HepG2 (cell line): ENCODE measurements around the gene WDR81. TPM values are rescaled to one million over a fixed set of nuclear protein-coding genes. Genes with fewer than 3 reads are reported as not detected.

Source experiments
- ATAC-seq: fragments of 200-7000 bp; cut with Tn5 transposase; 3 replicates; pipeline ENCODE4 v1.9.1; 2020; ENCODE audit warnings: mild to moderate bottlenecking, moderate library complexity
- BruUV-seq: library from RNA; stranded (reverse); fragments of 400-500 nt; replicated peaks from 2 replicates; lab custom pipeline; 2021; lab: Mats Ljungman, UMichigan
- CTCF ChIA-PET: fragments of 300-600 bp; formaldehyde crosslinking; extraction: SDS; loops from one replicate; lab custom pipeline; 2021; ENCODE audit warnings: low total read pairs, inconsistent platforms, low intra/inter-chr PET ratio; lab: Yijun Ruan, JAX
- POLR2A ChIA-PET: fragments of 350-600 bp; sonication (Branson Sonifier 250); formaldehyde crosslinking; loops from one replicate; lab custom pipeline; 2020; ENCODE audit warnings: antibody characterized with exemption, inconsistent platforms; lab: Yijun Ruan, JAX
- DNase-seq: peaks from one replicate; pipeline ENCODE4 v3.0.0-alpha.2; 2015; ENCODE audit warnings: low spot score
- FAIRE-seq: peaks from 3 replicates; lab custom pipeline; 2011; peaks lifted over from hg19 to GRCh38; lab: Jason Lieb, UNC
- H2AFZ ChIP-seq: one replicate; pipeline ENCODE4 v1.6.1; 2011; ENCODE audit warnings: low read length, inconsistent platforms
- H3K27ac ChIP-seq: fragments of 300-600 bp; 3 replicates; pipeline ENCODE4 v1.8.0; 2011; ENCODE audit warnings: mixed run types, mild to moderate bottlenecking, mixed read lengths, low read length, inconsistent platforms; ENCODE audit not compliant: insufficient read depth; ENCODE audit errors: extremely low read length
- H3K27me3 ChIP-seq, 2 experiments: fragments of 200-600 bp in 1 of 2; 2 replicates in 1 of 2; 3 replicates in 1 of 2; pipeline versions ENCODE4 v1.6.0 to v1.8.0; 2011; ENCODE audit warnings: low read length in 2 of 2, mild to moderate bottlenecking in 2 of 2, moderate library complexity in 2 of 2, inconsistent platforms in 1 of 2; ENCODE audit not compliant: insufficient read depth in 2 of 2, control insufficient read depth in 1 of 2
- H3K36me3 ChIP-seq, 2 experiments: fragments of 200-600 bp in 1 of 2; replicated peaks in 1 of 2; 2 replicates in 1 of 2; 3 replicates in 1 of 2; pipeline versions ENCODE4 v1.5.1 to v1.8.0; 2011; ENCODE audit warnings: low read length in 2 of 2, inconsistent platforms in 1 of 2; ENCODE audit not compliant: insufficient read depth in 2 of 2, control insufficient read depth in 1 of 2
- H3K4me1 ChIP-seq: 2 replicates; pipeline ENCODE4 v1.5.1; 2012; ENCODE audit warnings: low read length, inconsistent platforms; ENCODE audit not compliant: insufficient read depth
- H3K4me2 ChIP-seq: 2 replicates; pipeline ENCODE4 v1.6.0; 2011; ENCODE audit warnings: low read depth, low read length, inconsistent platforms
- H3K4me3 ChIP-seq, 3 experiments: fragments of 200-600 bp in 1 of 3; sonication (generic), shearing (Covaris generic) in 1 of 3; replicated peaks in 1 of 3; 2 replicates each; pipeline ENCODE4 v1.5.1; 2011 to 2016; ENCODE audit warnings: low read length in 3 of 3, inconsistent platforms in 2 of 3, low read depth in 2 of 3, mild to moderate bottlenecking in 2 of 3, control low read depth in 1 of 3, mixed read lengths in 1 of 3; ENCODE audit not compliant: insufficient read depth in 1 of 3
- H3K79me2 ChIP-seq: one replicate; pipeline ENCODE4 v1.6.1; 2011; ENCODE audit warnings: low read length, inconsistent platforms; ENCODE audit not compliant: insufficient read depth
- H3K9ac ChIP-seq: 2 replicates; pipeline ENCODE4 v1.6.0; 2011; ENCODE audit warnings: mild to moderate bottlenecking, low read depth, low read length, inconsistent platforms; ENCODE audit not compliant: insufficient read depth
- H3K9me3 ChIP-seq: 2 replicates; pipeline ENCODE4 v1.5.1; 2012; ENCODE audit warnings: mild to moderate bottlenecking, low read length
- H4K20me1 ChIP-seq: 2 replicates; pipeline ENCODE4 v1.6.0; 2011; ENCODE audit warnings: inconsistent platforms, mild to moderate bottlenecking, low read length, moderate library complexity; ENCODE audit not compliant: insufficient read depth
- CEBPG ChIP-seq: IDR thresholded peaks from 2 replicates; pipeline ENCODE4 v1.6.1; 2016
- ESRRA ChIP-seq: sonication (generic); formaldehyde crosslinking; IDR thresholded peaks from 2 replicates; pipeline ENCODE4 v1.5.1; 2020; ENCODE audit warnings: mild to moderate bottlenecking, low read depth, missing genetic modification reagents
- GLI4 ChIP-seq: sonication (generic); formaldehyde crosslinking; IDR thresholded peaks from 2 replicates; pipeline ENCODE4 v1.5.1; 2020; ENCODE audit warnings: missing genetic modification reagents, mild to moderate bottlenecking, moderate library complexity, borderline replicate concordance
- HDAC2 ChIP-seq: sonication (generic); formaldehyde crosslinking; IDR thresholded peaks from 2 replicates; pipeline ENCODE4 v1.4.0; 2020; ENCODE audit warnings: missing genetic modification reagents
- KDM1A ChIP-seq: IDR thresholded peaks from 2 replicates; pipeline ENCODE4 v1.6.1; 2016; ENCODE audit warnings: missing compliant biosample characterization
- MAZ ChIP-seq, 2 experiments: sonication (generic) in 1 of 2; formaldehyde crosslinking in 1 of 2; IDR thresholded peaks; 2 replicates each; pipeline versions ENCODE4 v1.5.0 to v1.6.1; 2012 to 2020; ENCODE audit warnings: low read depth in 2 of 2, mild to moderate bottlenecking in 2 of 2, borderline replicate concordance in 1 of 2, improper control_type of control experiment in 1 of 2, low read length in 1 of 2, missing genetic modification reagents in 1 of 2, moderate library complexity in 1 of 2
- MBNL3 ChIP-seq: fragments of 250-450 bp; sonication (Bioruptor Pico); conservative IDR thresholded peaks from 2 replicates; pipeline ENCODE4 v1.8.0; 2022; ENCODE audit warnings: mild to moderate bottlenecking, inconsistent platforms
- MIXL1 ChIP-seq: IDR thresholded peaks from 2 replicates; pipeline ENCODE4 v1.6.1; 2016
- NONO ChIP-seq, 2 experiments: fragments of 450-650 bp in 1 of 2; sonication (generic) in 1 of 2; formaldehyde crosslinking in 1 of 2; IDR thresholded peaks in 1 of 2; conservative IDR thresholded peaks in 1 of 2; 2 replicates each; pipeline versions ENCODE4 v1.6.1 to v1.8.0; 2017 to 2022; ENCODE audit warnings: mild to moderate bottlenecking in 1 of 2, missing genetic modification reagents in 1 of 2, moderate library complexity in 1 of 2
- SAP130 ChIP-seq: IDR thresholded peaks from 2 replicates; pipeline ENCODE4 v1.6.1; 2016; ENCODE audit warnings: low read depth
- SMC3 ChIP-seq: IDR thresholded peaks from 2 replicates; pipeline ENCODE4 v1.6.1; 2011; ENCODE audit warnings: low read length, improper control_type of control experiment
- SP1 ChIP-seq, 2 experiments: fragments of 450-650 bp in 1 of 2; sonication (generic) in 1 of 2; formaldehyde crosslinking in 1 of 2; IDR thresholded peaks; 2 replicates each; pipeline versions ENCODE4 v1.4.0 to v1.6.1; 2016 to 2020; ENCODE audit warnings: missing genetic modification reagents in 1 of 2
- TBX2 ChIP-seq: sonication (generic); formaldehyde crosslinking; IDR thresholded peaks from 2 replicates; pipeline ENCODE4 v1.5.0; 2020; ENCODE audit warnings: missing genetic modification reagents, mild to moderate bottlenecking, borderline replicate concordance
- THAP9 ChIP-seq: sonication (generic); formaldehyde crosslinking; IDR thresholded peaks from 2 replicates; pipeline ENCODE4; 2020; ENCODE audit warnings: missing genetic modification reagents, mild to moderate bottlenecking, borderline replicate concordance
- ZNF367 ChIP-seq: sonication (generic); formaldehyde crosslinking; IDR thresholded peaks from 2 replicates; pipeline ENCODE4 v1.4.0; 2020; ENCODE audit warnings: missing genetic modification reagents, borderline replicate concordance
- ZNF451 ChIP-seq: sonication (generic); formaldehyde crosslinking; IDR thresholded peaks from 2 replicates; pipeline ENCODE4 v1.5.0; 2020; ENCODE audit warnings: mild to moderate bottlenecking, missing genetic modification reagents
- ZNF501 ChIP-seq: sonication (generic); formaldehyde crosslinking; IDR thresholded peaks from 2 replicates; pipeline ENCODE4 v1.5.1; 2020; ENCODE audit warnings: mild to moderate bottlenecking, moderate library complexity, missing genetic modification reagents
- ZNF580 ChIP-seq: IDR thresholded peaks from 2 replicates; pipeline ENCODE4 v1.6.1; 2016; ENCODE audit warnings: low read depth, borderline replicate concordance
- ZNF720 ChIP-seq: sonication (generic); formaldehyde crosslinking; IDR thresholded peaks from 2 replicates; pipeline ENCODE4 v1.4.0; 2020; ENCODE audit warnings: missing genetic modification reagents
- ZNF781 ChIP-seq: sonication (generic); formaldehyde crosslinking; IDR thresholded peaks from 2 replicates; pipeline ENCODE4 v1.5.1; 2020; ENCODE audit warnings: borderline replicate concordance, mild to moderate bottlenecking, missing genetic modification reagents; ENCODE audit errors: not compliant biosample characterization
- ZNF883 ChIP-seq: sonication (generic); formaldehyde crosslinking; IDR thresholded peaks from 2 replicates; pipeline ENCODE4 v1.5.1; 2020; ENCODE audit warnings: mild to moderate bottlenecking, missing genetic modification reagents; ENCODE audit errors: not compliant biosample characterization
- WGBS: methylation state at CpG from one replicate; pipeline ENCODE4 v1.1.6; 2017; ENCODE audit warnings: low lambda C conversion rate; 5-methylcytosine and 5-hydroxymethylcytosine counted together
- in situ Hi-C: cut with HindIII; loops from 2 replicates; pipeline ENCODE4 v1.10.0; 2017; ENCODE audit warnings: low pct_unique_long_range_greater_than_20kb; ENCODE audit not compliant: extremely low pct_ligation_motif_present
- intact Hi-C: fragments of 100-400 bp; cut with micrococcal nuclease; formaldehyde crosslinking; loops from one replicate; pipeline ENCODE4 v1.10.0; 2022; ENCODE audit not compliant: unreplicated experiment
- polyA plus RNA-seq, 8 experiments: library from polyadenylated mRNA; depleted of rRNA in 3 of 8; stranded (reverse) in 7 of 8; unstranded in 1 of 8; fragments of >200 nt; fragmentation: Illumina TruSeq in 4 of 8; extraction: Trizol in 4 of 8; gene quantifications; 2 replicates each; pipeline versions ENCODE4 v1.2.1 to v1.2.3, GENCODE V29; 2011 to 2016; ENCODE audit warnings: low read depth in 4 of 8, missing spikeins in 1 of 8, mixed read lengths in 1 of 8; ENCODE audit not compliant: insufficient read depth in 1 of 8
- total RNA-seq, 5 experiments: library from RNA; depleted of rRNA; stranded (reverse); fragments of >200 nt; fragmentation: Illumina TruSeq; extraction: Trizol; gene quantifications; 2 replicates each; pipeline ENCODE4 v1.2.3, GENCODE V29; 2016; ENCODE audit warnings: low read depth in 1 of 5

Gene WDR81
- total and polyA plus RNA-seq, 2 of the 13 experiments (the other 11 are each of a cell fraction or from before 2014, with no cell fraction given): 9.1 to 16.7 TPM

- FAIRE-seq: peak; percentile 92
- no TSS peak for BruUV-seq
- TF ChIP-seq ZNF883 (CRISPR knock-in tag): no peak
- peak; percentile 9; the same call in 1 of the 2 replicates for TF ChIP-seq ZNF451
- peak; percentile 40; the same call in 1 of the 2 replicates for TF ChIP-seq SAP130 (CRISPR knock-in tag)
- TF ChIP-seq SP1 (IDR thresholded peaks at IDR 0.05): no peak
- TF ChIP-seq SP1 (CRISPR knock-in tag; IDR thresholded peaks at IDR 0.05): 0 out of 2 replicates have a peak, but pooled peaks have one; percentile 21
- peak; percentile 6; the same call in 1 of the 2 replicates for TF ChIP-seq ZNF580
- no peak for TF ChIP-seq MIXL1 (CRISPR knock-in tag)
- no peak for TF ChIP-seq ESRRA (CRISPR knock-in tag)
- peak; percentile 45; the same call in 1 of the 2 replicates for TF ChIP-seq CEBPG (CRISPR knock-in tag)
- peak; percentile 65; the same call in 1 of the 2 replicates for TF ChIP-seq ZNF501 (CRISPR knock-in tag)
- TF ChIP-seq ZNF781: peak; percentile 45
- TF ChIP-seq ZNF367 (CRISPR knock-in tag): no peak
- TF ChIP-seq THAP9 (CRISPR knock-in tag): 0 out of 2 replicates have a peak, but pooled peaks have one; percentile 6
- TF ChIP-seq MBNL3 (CRISPR knock-in tag): no peak
- no peak for TF ChIP-seq NONO (IDR thresholded peaks at IDR 0.05)
- TF ChIP-seq NONO (CRISPR knock-in tag; conservative IDR thresholded peaks at IDR 0.05): peak; percentile 21; the same call in 1 of the 2 replicates
- TF ChIP-seq HDAC2: peak; percentile 52; the same call in 1 of the 2 replicates
- TF ChIP-seq GLI4 (CRISPR knock-in tag): no peak
- no peak for TF ChIP-seq MAZ (IDR thresholded peaks at IDR 0.05; ENCODE audit: borderline replicate concordance, low read depth, low read length)
- peak; percentile 27; the same call in 1 of the 2 replicates for TF ChIP-seq MAZ (CRISPR knock-in tag; IDR thresholded peaks at IDR 0.05; ENCODE audit: low read depth)
- TF ChIP-seq TBX2 (CRISPR knock-in tag): 0 out of 2 replicates have a peak, but pooled peaks have one; percentile 43
- TF ChIP-seq KDM1A: no peak
- TF ChIP-seq ZNF720 (CRISPR knock-in tag): no peak
- TF ChIP-seq SMC3: peak; percentile 40
These were observed 10.6 kb upstream of the WDR81 start for GRCh38 chr17:1713878-1714426.

More at GRCh38 chr17:1713878-1714426, 10.6 kb upstream of the WDR81 start:
- ATAC-seq: no peak
- H2AFZ ChIP-seq: no peak overlapping the region
- H3K36me3 ChIP-seq: peaks cover 6 to 19% of the 10 kb centered on the region in 2 experiments
- H3K9ac ChIP-seq: peak overlapping the region; percentile 64
- POLR2A ChIA-PET: interaction anchor here (0.6 to 17.5 kb wide), 20 partner anchors 11 to 116 kb away, joined by 3 to 480 read pairs (median 10); partner anchors contain the start of genes PRPF8, RILP, RPA1 and SERPINF1
- H3K4me3 ChIP-seq: peak overlapping the region; percentile 54 to 86 (median 58)
- in situ Hi-C loops (loop anchor here (25.0 kb wide), 1 partner anchor 323 kb away; the partner anchor contains the start of genes DPH1, OVCA2 and RTN4RL1), intact Hi-C loops (loop anchor here (1.0 to 10.0 kb wide), 3 partner anchors 45 to 151 kb away; no protein-coding TSS in a partner anchor)
- peak overlapping the region; percentile 95 for H3K27ac ChIP-seq
- peaks cover 44% of the 10 kb centered on the region for H3K4me1 ChIP-seq
- H3K27me3 ChIP-seq: no peaks in the 10 kb centered on the region; a peak in 1 of 5 replicates
- no peaks in the 10 kb centered on the region for H3K9me3 ChIP-seq
- H3K79me2 ChIP-seq: peaks cover 12% of the 10 kb centered on the region
- H3K4me2 ChIP-seq: peak overlapping the region; percentile 85
- CTCF ChIA-PET: interaction anchor here (1.8 to 2.0 kb wide), 2 partner anchors 70 to 151 kb away, joined by 7 to 11 read pairs; no protein-coding TSS in a partner anchor
- peaks cover 10% of the 10 kb centered on the region for H4K20me1 ChIP-seq
- WGBS: 5% methylated on average over 8 of the region's 11 CpGs
- DNase-seq: peak; percentile 75
